ENCODE data around the gene ZNRF1. TPM values are rescaled to one million over a fixed set of nuclear protein-coding genes. Genes with fewer than 3 reads are reported as not detected.

Gene ZNRF1
- total RNA-seq, 4 donors from 2014 or later, result 7.5 to 20.7 (median 15.1) TPM

DNA sequence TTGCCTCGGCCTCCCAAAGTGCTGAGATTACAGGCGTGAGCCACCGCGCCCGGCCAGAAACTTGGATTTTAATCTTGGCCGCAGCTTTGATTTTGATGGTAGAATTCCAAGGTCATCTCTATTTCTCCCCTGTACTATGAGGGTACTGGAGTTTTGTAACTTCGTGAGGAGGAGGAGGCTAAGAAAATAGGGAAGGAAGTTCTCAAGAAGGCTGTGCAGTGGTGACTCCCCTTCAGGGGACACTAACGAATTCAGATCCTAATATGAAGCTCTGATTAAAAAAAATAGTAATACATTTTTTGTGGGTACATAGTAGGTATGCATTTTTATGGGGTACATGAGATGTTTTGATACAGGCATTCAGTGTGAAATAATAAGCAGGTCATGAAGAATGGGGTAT is 61.9 kb downstream of the ZNRF1 start:
- TF ChIP-seq CTCF (IDR thresholded peaks at IDR 0.05), result no peak
- ATAC-seq (ENCODE audit: low FRiP score) (no peak), DNase-seq (ENCODE audit: low spot score) (no peak)

DNA sequence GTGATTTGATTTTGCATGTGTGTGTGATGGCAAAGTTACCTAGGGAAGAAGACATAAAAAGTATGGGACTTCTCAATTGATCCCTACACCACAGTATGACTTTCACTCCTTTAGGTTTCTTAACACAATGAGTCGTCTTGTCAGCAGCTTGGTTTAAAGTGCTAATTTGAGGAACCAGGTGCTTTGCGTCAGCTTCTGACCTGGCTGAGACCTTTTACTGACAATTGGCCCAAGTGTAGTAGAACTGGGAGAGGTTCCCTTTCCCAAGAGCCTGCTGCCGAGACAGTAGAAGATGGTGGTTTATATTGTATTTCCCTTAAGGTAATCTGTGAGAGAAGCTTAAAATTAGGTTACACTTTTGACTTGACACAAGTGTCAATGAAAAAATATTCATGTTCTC is 62.8 kb downstream of the ZNRF1 start:
- TF ChIP-seq CTCF (IDR thresholded peaks at IDR 0.05), result no peak
- ATAC-seq (ENCODE audit: low FRiP score) (no peak), DNase-seq (ENCODE audit: low spot score) (no peak)

DNA sequence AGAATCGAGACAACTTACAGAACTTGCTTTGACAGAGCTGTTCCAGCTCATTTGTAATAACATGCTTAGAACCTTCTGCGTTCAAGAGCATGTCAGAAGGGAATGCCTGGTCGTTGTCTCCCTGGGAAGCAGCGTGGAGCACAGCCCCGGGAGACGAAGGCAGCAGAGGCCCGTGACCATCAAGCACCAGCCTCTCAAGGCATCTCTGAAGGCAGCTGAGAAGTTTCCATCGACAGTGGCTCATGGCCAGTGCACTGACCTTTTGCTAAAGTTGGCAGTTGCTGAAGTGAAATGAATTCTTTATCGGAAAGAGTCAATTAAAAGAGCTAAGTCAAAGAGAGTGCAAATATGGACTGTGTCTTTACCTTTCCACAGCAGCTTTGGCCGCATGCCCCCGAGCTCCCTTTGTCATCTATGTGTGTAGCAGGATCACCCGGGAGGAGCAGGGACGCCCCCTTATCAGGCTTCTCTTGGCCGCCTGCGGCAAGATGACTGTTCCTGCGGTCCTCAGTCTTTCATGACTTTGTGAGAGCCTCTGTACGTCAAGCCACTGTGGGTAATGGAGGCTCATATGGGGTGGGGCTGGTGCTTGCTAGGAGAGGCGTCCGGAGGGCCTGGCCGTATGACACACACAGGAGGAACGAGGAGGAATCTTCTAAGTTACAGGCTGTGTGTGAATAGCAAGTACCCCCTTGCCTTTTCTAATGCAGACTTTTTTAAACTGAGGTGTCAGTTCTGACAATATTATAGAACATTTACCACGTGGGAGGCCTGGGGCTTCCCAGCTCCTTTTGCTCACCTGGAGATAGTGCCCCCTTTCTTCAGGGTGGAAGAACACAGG is 63.5 kb downstream of the ZNRF1 start:
- DNase-seq (ENCODE audit: low spot score) (no peak), ATAC-seq (ENCODE audit: low FRiP score) (no peak)
- no peak for TF ChIP-seq CTCF (IDR thresholded peaks at IDR 0.05)

DNA sequence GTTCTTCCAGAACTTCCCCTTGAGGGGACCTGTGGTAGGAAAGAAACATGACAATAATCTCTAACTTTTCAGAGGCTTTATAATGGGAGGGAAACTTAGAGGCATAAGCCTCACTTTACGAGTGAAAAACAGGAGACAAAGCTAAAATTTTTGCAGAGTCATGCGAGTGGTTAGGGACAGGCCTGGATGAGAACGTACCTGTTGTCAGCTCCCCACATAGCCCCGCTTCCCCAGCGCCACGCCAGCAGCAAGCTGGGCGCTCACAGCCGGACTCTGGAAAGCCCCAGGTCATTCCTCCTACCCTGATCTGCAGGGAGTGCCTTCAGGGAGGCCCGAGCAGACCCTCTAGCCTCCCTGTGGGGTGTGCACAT is 64.1 kb downstream of the ZNRF1 start:
- no peak for ATAC-seq (ENCODE audit: low FRiP score)
- DNase-seq (ENCODE audit: low spot score), result no peak
- no peak for TF ChIP-seq CTCF (IDR thresholded peaks at IDR 0.05)

GRCh38 chr16:75063549-75064088 is 64.8 kb downstream of the ZNRF1 start:
- no peak for TF ChIP-seq CTCF (IDR thresholded peaks at IDR 0.05)
- DNase-seq (ENCODE audit: low spot score) (no peak), ATAC-seq (ENCODE audit: low FRiP score) (no peak)

- DNase-seq (ENCODE audit: low spot score), result no peak
- no peak for ATAC-seq (ENCODE audit: low FRiP score)
- TF ChIP-seq CTCF (IDR thresholded peaks at IDR 0.05), result no peak
Measured at GRCh38 chr16:75064403-75065148, 65.8 kb downstream of the ZNRF1 start.
